ENCODE results near the gene DYSF.

- TF ChIP-seq CTCF (conservative IDR thresholded peaks at IDR 0.05; ENCODE audit: low read depth, low read length) (no peak), EZH2 (IDR thresholded peaks at IDR 0.05; ENCODE audit: borderline replicate concordance, low read depth, low read length, poor library complexity, severe bottlenecking) (no peak)
Measured at GRCh38 chr2:71605781-71606241, 152.4 kb downstream of the DYSF start.
